Astrocyte (in vitro differentiated cells and primary cell): Measurements from ENCODE around the gene RIMS4. TPM values are rescaled to one million over a fixed set of nuclear protein-coding genes. Genes with fewer than 3 reads are reported as not detected.

ENCODE experiments used
- DNase-seq: peaks from one replicate; pipeline ENCODE4 v3.0.0-alpha.2; 2010; ENCODE audit warnings: low read depth
- FAIRE-seq: peaks from 2 replicates; lab custom pipeline; 2011; peaks lifted over from hg19 to GRCh38; lab: Jason Lieb, UNC
- H2AFZ ChIP-seq: 2 replicates; pipeline ENCODE4 v1.6.0; 2012; ENCODE audit warnings: low read depth, low read length, inconsistent platforms
- H3K27ac ChIP-seq: 2 replicates; pipeline ENCODE4 v1.5.1; 2011; ENCODE audit warnings: low read depth, low read length, inconsistent platforms
- H3K27me3 ChIP-seq: 2 replicates; pipeline ENCODE4 v1.6.0; 2011; ENCODE audit warnings: low read length, inconsistent platforms; ENCODE audit not compliant: insufficient read depth
- H3K36me3 ChIP-seq: 2 replicates; pipeline ENCODE4 v1.5.1; 2011; ENCODE audit warnings: low read length, inconsistent platforms; ENCODE audit not compliant: insufficient read depth
- H3K4me1 ChIP-seq: 2 replicates; pipeline ENCODE4 v1.5.1; 2011; ENCODE audit warnings: low read length, inconsistent platforms; ENCODE audit not compliant: insufficient read depth
- H3K4me2 ChIP-seq: 2 replicates; pipeline ENCODE4 v1.6.0; 2012; ENCODE audit warnings: low read length, inconsistent platforms
- H3K4me3 ChIP-seq: 2 replicates; pipeline ENCODE4 v1.5.1; 2011; ENCODE audit warnings: low read depth, mild to moderate bottlenecking, low read length, inconsistent platforms; ENCODE audit not compliant: insufficient read depth
- H3K79me2 ChIP-seq: 2 replicates; pipeline ENCODE4 v1.6.0; 2012; ENCODE audit warnings: mild to moderate bottlenecking, low read length, inconsistent platforms; ENCODE audit not compliant: insufficient read depth
- H3K9ac ChIP-seq: 2 replicates; pipeline ENCODE4 v1.6.0; 2012; ENCODE audit warnings: mild to moderate bottlenecking, low read length, inconsistent platforms
- H3K9me3 ChIP-seq: 2 replicates; pipeline ENCODE4 v1.5.1; 2012; ENCODE audit warnings: low read depth, mild to moderate bottlenecking, low read length, inconsistent platforms; ENCODE audit not compliant: insufficient read depth
- H4K20me1 ChIP-seq: 2 replicates; pipeline ENCODE4 v1.6.0; 2012; ENCODE audit warnings: low read length, inconsistent platforms; ENCODE audit not compliant: insufficient read depth
- H3K27ac Mint-ChIP-seq: one replicate; pipeline ENCODE4 v1.8.0; 2021; ENCODE audit warnings: mild to moderate bottlenecking, mixed read lengths; ENCODE audit not compliant: unreplicated experiment
- H3K27me3 Mint-ChIP-seq: one replicate; pipeline ENCODE4 v1.8.0; 2021; ENCODE audit warnings: low read depth, mixed read lengths; ENCODE audit not compliant: unreplicated experiment
- H3K36me3 Mint-ChIP-seq: one replicate; pipeline ENCODE4 v1.8.0; 2021; ENCODE audit warnings: low read depth, mixed read lengths; ENCODE audit not compliant: unreplicated experiment
- H3K4me1 Mint-ChIP-seq: one replicate; pipeline ENCODE4 v1.8.0; 2021; ENCODE audit warnings: low read depth, mixed read lengths; ENCODE audit not compliant: unreplicated experiment
- H3K4me3 Mint-ChIP-seq: one replicate; pipeline ENCODE4 v1.8.0; 2021; ENCODE audit warnings: mild to moderate bottlenecking, moderate library complexity, mixed read lengths; ENCODE audit not compliant: unreplicated experiment
- H3K9me3 Mint-ChIP-seq: one replicate; pipeline ENCODE4 v1.8.0; 2021; ENCODE audit warnings: mild to moderate bottlenecking, mixed read lengths; ENCODE audit not compliant: unreplicated experiment
- EZH2 ChIP-seq: IDR thresholded peaks from 2 replicates; pipeline ENCODE4 v1.6.1; 2012; ENCODE audit warnings: mild to moderate bottlenecking, low read length, inconsistent platforms; ENCODE audit not compliant: insufficient read depth
- total RNA-seq: library from RNA; stranded (reverse); gene quantifications from 2 replicates; pipeline ENCODE4 v1.2.1, GENCODE V29; 2021
- TF ChIP-seq, protein P1 (sequence below): IDR thresholded peaks from 2 replicates; pipeline ENCODE4 v1.5.1; 2011; ENCODE audit warnings: low read depth, mild to moderate bottlenecking, inconsistent platforms, low read length, moderate library complexity; ENCODE audit not compliant: insufficient read depth

The RIMS4 gene
- total RNA-seq, 1 donor from 2014 or later = 0.48 TPM

DNA sequence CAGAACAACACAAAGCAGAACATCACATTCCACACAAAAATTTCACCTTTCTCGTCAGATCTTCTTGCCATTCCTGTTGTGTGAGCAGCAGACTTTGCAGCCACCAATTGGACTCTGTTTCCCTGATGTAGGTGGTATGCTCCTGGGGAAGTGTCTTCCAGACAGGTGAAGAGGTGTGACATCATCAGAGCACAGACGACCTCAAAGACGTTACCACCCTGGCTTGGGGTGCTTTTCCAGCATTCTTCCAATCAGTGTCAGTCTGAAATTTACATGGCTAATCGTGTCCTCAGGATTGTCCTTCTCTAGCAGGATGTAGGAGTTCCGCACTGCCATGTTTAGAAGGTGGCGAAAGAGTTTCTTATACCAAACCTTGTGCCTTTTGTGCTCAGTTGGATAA is 31.6 kb upstream of the RIMS4 start:
- no peak for DNase-seq
- no peak overlapping the region for H2AFZ ChIP-seq
- no peak overlapping the region for H3K4me3 Mint-ChIP-seq
- H3K36me3 Mint-ChIP-seq = no peaks in the 10 kb centered on the region
- no peaks in the 10 kb centered on the region for H3K4me1 Mint-ChIP-seq
- no peaks in the 10 kb centered on the region for H3K4me1 ChIP-seq
- H3K79me2 ChIP-seq = no peaks in the 10 kb centered on the region
- no peak overlapping the region for H3K4me2 ChIP-seq
- H3K4me3 ChIP-seq = no peak overlapping the region
- H3K27ac Mint-ChIP-seq = no peak overlapping the region
- no peaks in the 10 kb centered on the region for H3K36me3 ChIP-seq
- H3K27me3 ChIP-seq = peaks cover 16% of the 10 kb centered on the region
- H4K20me1 ChIP-seq = no peaks in the 10 kb centered on the region
- H3K9me3 Mint-ChIP-seq = peaks cover 7% of the 10 kb centered on the region
- no peak for FAIRE-seq
- peaks cover 15% of the 10 kb centered on the region for H3K27me3 Mint-ChIP-seq
- H3K9me3 ChIP-seq = no peaks in the 10 kb centered on the region
- no peak overlapping the region for H3K27ac ChIP-seq
- TF ChIP-seq, protein P1, sequence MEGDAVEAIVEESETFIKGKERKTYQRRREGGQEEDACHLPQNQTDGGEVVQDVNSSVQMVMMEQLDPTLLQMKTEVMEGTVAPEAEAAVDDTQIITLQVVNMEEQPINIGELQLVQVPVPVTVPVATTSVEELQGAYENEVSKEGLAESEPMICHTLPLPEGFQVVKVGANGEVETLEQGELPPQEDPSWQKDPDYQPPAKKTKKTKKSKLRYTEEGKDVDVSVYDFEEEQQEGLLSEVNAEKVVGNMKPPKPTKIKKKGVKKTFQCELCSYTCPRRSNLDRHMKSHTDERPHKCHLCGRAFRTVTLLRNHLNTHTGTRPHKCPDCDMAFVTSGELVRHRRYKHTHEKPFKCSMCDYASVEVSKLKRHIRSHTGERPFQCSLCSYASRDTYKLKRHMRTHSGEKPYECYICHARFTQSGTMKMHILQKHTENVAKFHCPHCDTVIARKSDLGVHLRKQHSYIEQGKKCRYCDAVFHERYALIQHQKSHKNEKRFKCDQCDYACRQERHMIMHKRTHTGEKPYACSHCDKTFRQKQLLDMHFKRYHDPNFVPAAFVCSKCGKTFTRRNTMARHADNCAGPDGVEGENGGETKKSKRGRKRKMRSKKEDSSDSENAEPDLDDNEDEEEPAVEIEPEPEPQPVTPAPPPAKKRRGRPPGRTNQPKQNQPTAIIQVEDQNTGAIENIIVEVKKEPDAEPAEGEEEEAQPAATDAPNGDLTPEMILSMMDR = no peak
- no peak for TF ChIP-seq EZH2
- H3K9ac ChIP-seq = no peak overlapping the region

DNA sequence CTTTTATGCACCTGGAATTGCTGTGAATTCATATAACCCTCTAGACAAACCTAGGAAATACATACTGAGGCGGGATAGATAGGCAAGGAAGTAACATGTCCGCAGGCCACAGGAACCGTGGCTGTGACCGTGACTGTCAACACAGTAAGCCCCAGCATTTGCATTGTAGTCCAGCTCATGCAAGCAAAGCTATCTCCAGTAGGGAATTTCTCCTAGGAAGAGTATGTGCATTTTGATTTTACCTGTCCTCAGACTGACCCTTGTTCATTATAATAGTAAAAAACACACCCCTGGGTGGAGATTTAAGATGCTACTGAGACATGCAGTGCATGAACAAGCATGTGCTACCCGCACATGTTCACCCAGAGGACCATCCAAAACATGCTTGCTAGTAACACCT is 30.5 kb upstream of the RIMS4 start:
- Histone ChIP-seq H2AFZ (no peak overlapping the region), H3K9me3 (no peaks in the 10 kb centered on the region), H3K36me3 (no peaks in the 10 kb centered on the region), H3K27me3 (peaks cover 21% of the 10 kb centered on the region), H3K4me1 (no peaks in the 10 kb centered on the region), H3K4me3 (no peak overlapping the region), H3K9ac (no peak overlapping the region), H3K79me2 (no peaks in the 10 kb centered on the region), H4K20me1 (no peaks in the 10 kb centered on the region), H3K27ac (no peak overlapping the region), H3K4me2 (no peak overlapping the region)
- Mint-ChIP-seq H3K27me3 (peaks cover 15% of the 10 kb centered on the region), H3K27ac (no peak overlapping the region), H3K36me3 (no peaks in the 10 kb centered on the region), H3K4me1 (no peaks in the 10 kb centered on the region), H3K9me3 (peaks cover 4% of the 10 kb centered on the region), H3K4me3 (no peak overlapping the region)
- FAIRE-seq (no peak), DNase-seq (no peak)
- TF ChIP-seq EZH2 = no peak
- TF ChIP-seq, protein P1 = no peak

DNA sequence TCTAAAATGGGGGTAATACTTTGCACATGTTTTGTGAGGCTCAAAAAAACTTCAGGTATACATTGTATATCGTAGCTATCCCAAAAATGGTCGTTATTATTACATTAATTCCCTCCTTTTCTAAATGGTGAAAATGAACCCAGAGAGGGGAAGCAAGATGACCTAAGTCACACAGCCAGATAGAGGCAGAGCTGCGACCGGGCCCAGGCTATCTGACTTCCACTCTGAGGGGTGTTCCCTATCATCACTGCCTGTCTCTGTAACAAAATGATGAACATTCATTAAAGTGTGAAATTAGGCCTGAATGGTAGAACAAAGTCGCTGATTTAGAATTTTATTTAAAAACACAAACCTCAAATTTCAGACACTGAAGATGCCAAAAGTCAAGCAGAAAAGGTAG is 29.1 kb upstream of the RIMS4 start:
- Mint-ChIP-seq H3K36me3 (no peaks in the 10 kb centered on the region), H3K27ac (no peak overlapping the region), H3K4me1 (no peaks in the 10 kb centered on the region), H3K4me3 (no peak overlapping the region), H3K9me3 (peaks cover 4% of the 10 kb centered on the region), H3K27me3 (peaks cover 11% of the 10 kb centered on the region)
- Histone ChIP-seq H4K20me1 (no peaks in the 10 kb centered on the region), H3K4me3 (no peak overlapping the region), H3K4me1 (no peaks in the 10 kb centered on the region), H2AFZ (no peak overlapping the region), H3K4me2 (no peak overlapping the region), H3K36me3 (no peaks in the 10 kb centered on the region), H3K9ac (no peak overlapping the region), H3K79me2 (no peaks in the 10 kb centered on the region), H3K27ac (no peak overlapping the region), H3K9me3 (no peaks in the 10 kb centered on the region), H3K27me3 (peaks cover 27% of the 10 kb centered on the region)
- DNase-seq (no peak), FAIRE-seq (no peak)
- no peak for TF ChIP-seq EZH2
- TF ChIP-seq, protein P1 = no peak
